ENCODE measurements around the gene CAPNS1.
"Not testable (repeated sequence)": the region's sequence is repeated elsewhere in the genome, so short reads cannot be mapped to it uniquely, and the experiment has no call there.

DNA sequence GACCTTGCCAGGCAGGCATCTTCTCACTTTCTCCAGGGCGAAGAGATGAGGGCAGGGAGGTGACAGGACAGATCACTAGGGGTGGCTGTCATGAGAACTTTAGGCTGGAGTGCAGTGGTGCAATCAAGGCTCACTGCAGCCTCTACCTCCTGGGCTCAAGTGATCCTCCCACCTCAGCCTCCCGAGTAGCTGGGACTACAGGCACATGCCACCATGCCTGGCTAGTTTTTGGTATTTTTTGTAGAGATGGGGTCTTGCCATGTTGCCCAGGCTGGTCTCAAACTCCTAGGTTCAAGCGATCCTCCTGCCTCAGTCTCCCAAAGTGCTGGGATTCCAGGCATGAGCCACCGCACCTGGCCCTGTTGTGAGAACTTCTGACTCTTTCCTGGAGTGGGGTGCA lies 5.0 kb upstream of the CAPNS1 start:
- not testable (repeated sequence) for TF ChIP-seq LEF1 (IDR thresholded peaks at IDR 0.05; ENCODE audit: borderline replicate concordance); ELF4 (IDR thresholded peaks at IDR 0.05); ARNT (IDR thresholded peaks at IDR 0.05)
